T-helper 1 cell (primary cell): ENCODE data around the gene PSD4.
A peak's percentile ranks its signal among the peaks of the same experiment; 100 is the strongest.

ENCODE experiments used
- DNase-seq, 5 donors: peaks; one replicate each; pipeline ENCODE4 v3.0.0-alpha.2; 2012 to 2020
- total RNA-seq, 4 donors: gene quantifications; one replicate each; lab custom pipeline; 2026; lab: John Stamatoyannopoulos, UW

Gene PSD4
- 294 to 426 (median 372) reads per million in 4 donors for total RNA-seq

- peak; percentile 75 to 96 (median 82) for DNase-seq
These were observed at the start of gene PSD4 for GRCh38 chr2:113173542-113174375. Gene PSD4 (plus strand): TSS chr2:113173971. CDS start chr2:113182457, 8,486 bp downstream.

- peak in 1 of 5 donors; percentile 37 for DNase-seq
These were observed 49.4 kb upstream of the PSD4 start for GRCh38 chr2:113124181-113124961.

- no peak for DNase-seq
These were observed 48.6 kb upstream of the PSD4 start for GRCh38 chr2:113124984-113125855.

GRCh38 chr2:113126845-113127645, 46.7 kb upstream of the PSD4 start, which contains the start of gene IL1RN:
Gene IL1RN (plus strand): TSS chr2:113127598. CDS start chr2:113127625, 27 bp downstream.
- DNase-seq: no peak

GRCh38 chr2:113127646-113128570, 45.9 kb upstream of the PSD4 start:
- DNase-seq: no peak

- no peak for DNase-seq
These were observed 44.2 kb upstream of the PSD4 start for GRCh38 chr2:113129519-113130078.

GRCh38 chr2:113131352-113132185, 42.2 kb upstream of the PSD4 start:
- DNase-seq: no peak

GRCh38 chr2:113132414-113133021, 41.3 kb upstream of the PSD4 start:
- DNase-seq: no peak

- peak in 1 of 5 donors; percentile 42 for DNase-seq
These were observed 39.8 kb upstream of the PSD4 start for GRCh38 chr2:113133704-113134598.

GRCh38 chr2:113134717-113135116, 39.1 kb upstream of the PSD4 start:
- DNase-seq: no peak

- no peak for DNase-seq
These were observed 38.5 kb upstream of the PSD4 start for GRCh38 chr2:113135317-113135716.

GRCh38 chr2:113136828-113137775, 36.7 kb upstream of the PSD4 start:
- DNase-seq: peak in 2 of 5 donors; percentile 33 to 46

- DNase-seq: no peak
These were observed 35.9 kb upstream of the PSD4 start for GRCh38 chr2:113137827-113138226.

- DNase-seq: peak in 4 of 5 donors; percentile 27 to 80 (median 58)
These were observed 35.1 kb upstream of the PSD4 start for GRCh38 chr2:113138428-113139322.

- DNase-seq: no peak
These were observed 32.3 kb upstream of the PSD4 start for GRCh38 chr2:113141451-113141850.
